Activated CD4-positive, alpha-beta T cell treated with anti-CD3 and anti-CD28 coated beads, Interleukin-10, Interleukin-2, amounts not matched to agents 100 ng/mL and 50 ng/mL, durations not matched to agents 16 hours and 8 hours (primary cell): ENCODE results near the gene CS.
A peak's percentile ranks its signal among the peaks of the same experiment; 100 is the strongest.
"Not testable (repeated sequence)": the region's sequence is repeated elsewhere in the genome, so short reads cannot be mapped to it uniquely, and the experiment has no call there.

ENCODE experiments used
- DNase-seq: peaks from one replicate; pipeline ENCODE4 v3.0.0-alpha.2; 2020

CS gene

DNA sequence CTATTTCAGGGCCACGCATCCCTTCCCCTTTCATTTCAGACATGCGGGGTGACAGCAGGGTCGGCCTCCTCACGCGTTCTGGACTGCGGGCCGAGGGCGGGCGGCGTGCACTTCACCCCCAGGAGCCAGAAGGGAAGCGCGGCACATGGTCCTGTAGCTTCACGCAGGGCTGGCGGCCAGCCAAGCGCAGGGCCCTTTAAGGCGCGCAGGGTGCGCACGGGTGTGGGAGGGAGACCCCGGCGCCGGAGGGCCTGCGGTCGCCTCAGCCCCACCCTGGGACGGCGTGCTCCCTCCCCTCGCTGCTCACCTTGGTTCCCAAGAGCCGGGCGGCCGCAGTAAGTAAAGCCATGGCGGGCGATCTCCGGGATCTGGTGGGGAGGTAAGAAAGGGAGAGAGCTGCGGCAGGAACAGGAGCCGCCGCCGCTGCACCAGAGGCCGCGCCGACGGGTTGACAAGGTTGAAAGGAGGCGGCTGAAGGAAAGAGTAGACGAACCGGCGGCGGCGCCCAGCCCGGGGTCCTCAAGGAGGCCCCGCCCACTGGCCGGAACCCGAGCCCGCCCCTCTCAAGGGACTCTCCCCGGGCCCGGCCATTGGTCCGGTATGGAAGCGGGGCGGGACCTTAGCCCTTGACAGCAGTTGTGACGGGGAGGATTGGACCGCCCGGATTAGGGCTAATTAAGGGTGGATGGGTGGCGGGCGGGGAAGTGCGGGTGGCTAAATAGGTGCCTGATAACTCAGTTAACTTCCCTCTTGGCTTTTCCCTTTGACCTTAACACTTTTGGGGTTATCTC, at the start of gene CS:
TSS of gene CS (minus strand) at position 478 of the 791 bp plus-strand sequence. CDS start at position 349, 129 bp downstream.
- peak; percentile 100 for DNase-seq

GRCh38 chr12:56348776-56349175, 48.6 kb upstream of the CS start:
- no peak for DNase-seq

GRCh38 chr12:56347255-56347654, 47.1 kb upstream of the CS start:
- DNase-seq: not testable (repeated sequence)

DNA sequence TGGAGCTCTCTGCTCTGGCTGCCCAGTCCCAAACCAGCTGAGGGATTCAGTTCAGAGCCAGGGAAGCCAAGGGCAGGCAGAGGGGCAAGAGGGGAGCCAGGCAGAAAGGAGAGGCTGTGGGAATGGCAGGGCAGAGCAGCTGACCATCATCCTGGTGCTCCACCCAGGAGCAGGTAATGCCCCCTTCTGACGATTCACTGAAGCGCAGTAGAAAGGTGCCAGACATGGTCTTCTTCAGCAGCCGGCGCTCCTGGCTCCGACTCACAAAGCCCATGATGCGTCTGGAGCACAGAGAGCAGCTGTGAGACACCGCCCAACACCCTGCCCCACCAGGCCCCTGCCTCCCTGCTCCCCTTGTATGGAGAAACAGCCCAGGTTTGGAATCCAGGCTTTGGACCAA, 46.5 kb upstream of the CS start:
- no peak for DNase-seq

GRCh38 chr12:56342290-56342689, 42.2 kb upstream of the CS start:
- not testable (repeated sequence) for DNase-seq

GRCh38 chr12:56341616-56342015, 41.5 kb upstream of the CS start:
- no peak for DNase-seq

DNA sequence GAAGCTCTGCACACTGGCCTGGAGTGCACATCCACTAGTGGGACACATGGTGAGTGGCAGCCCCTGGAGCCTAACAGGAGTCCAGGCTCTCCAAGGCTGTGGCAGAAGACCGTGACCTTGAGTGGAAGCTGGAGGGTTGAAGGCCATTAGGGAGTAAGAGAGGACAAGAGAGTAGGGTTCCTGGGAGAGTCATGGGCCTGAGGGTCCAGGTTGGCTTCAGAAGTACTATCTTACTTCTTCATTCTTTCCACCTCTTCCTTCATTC, 39.0 kb upstream of the CS start:
- DNase-seq: no peak

DNA sequence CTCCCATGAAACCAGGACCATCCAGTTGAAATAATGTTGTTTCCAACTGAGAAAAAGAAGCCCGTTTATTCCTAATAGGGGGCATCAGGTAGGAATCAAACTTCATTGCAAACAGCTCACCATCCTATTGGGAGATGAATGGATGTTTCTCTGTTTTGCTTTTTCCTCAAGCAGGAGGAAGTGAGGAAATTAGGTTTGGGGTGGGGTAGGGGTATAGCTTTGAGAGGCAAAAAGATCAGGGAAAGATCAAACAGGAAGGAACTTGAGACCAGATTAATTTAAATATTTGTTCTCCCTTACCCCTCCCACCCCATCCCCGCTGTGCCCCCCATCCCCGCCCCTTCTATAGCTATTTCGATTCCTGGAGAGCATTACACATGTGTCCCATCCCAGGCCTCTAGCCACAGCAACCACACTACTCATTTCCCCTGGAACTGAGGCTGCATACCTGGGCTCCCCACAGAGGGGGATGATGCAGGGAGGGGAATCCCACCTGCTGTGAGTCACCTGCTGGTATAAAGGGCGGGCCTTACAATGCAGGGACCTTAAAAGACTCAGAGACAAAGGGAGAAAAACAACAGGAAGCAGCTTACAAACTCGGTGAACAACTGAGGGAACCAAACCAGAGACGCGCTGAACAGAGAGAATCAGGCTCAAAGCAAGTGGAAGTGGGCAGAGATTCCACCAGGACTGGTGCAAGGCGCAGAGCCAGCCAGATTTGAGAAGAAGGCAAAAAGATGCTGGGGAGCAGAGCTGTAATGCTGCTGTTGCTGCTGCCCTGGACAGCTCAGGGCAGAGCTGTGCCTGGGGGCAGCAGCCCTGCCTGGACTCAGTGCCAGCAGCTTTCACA, 38.4 kb upstream of the CS start, which contains the start of gene IL23A:
TSS of gene IL23A (plus strand) at position 577 of the 850 bp plus-strand sequence. CDS start at position 738, 161 bp downstream.
- peak; percentile 89 for DNase-seq

- no peak for DNase-seq
Measured at GRCh38 chr12:56337753-56338251, 37.7 kb upstream of the CS start.

- DNase-seq: no peak
Measured at GRCh38 chr12:56336361-56337167, 36.4 kb upstream of the CS start.

DNA sequence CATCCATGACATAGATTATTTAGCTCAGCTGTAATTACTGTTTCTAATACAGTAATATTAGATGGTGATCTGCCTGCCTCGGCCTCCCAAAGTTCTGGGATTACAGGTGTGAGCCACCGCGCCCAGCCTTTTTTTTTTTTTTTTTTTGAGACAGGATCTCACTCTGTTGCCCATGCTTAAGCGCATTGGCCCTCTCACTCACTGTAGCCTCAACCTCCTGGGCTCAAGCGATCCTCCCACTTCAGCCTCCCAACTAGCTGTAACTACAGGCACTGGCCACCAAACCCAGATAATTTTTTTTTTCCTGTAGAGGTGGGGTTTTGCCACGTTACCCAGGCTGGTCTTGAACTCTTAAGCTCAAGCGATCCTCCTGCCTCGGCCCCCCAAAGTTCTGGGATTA, 35.4 kb upstream of the CS start:
- not testable (repeated sequence) for DNase-seq

- no peak for DNase-seq
Measured at GRCh38 chr12:56334490-56334793, 34.3 kb upstream of the CS start.

DNA sequence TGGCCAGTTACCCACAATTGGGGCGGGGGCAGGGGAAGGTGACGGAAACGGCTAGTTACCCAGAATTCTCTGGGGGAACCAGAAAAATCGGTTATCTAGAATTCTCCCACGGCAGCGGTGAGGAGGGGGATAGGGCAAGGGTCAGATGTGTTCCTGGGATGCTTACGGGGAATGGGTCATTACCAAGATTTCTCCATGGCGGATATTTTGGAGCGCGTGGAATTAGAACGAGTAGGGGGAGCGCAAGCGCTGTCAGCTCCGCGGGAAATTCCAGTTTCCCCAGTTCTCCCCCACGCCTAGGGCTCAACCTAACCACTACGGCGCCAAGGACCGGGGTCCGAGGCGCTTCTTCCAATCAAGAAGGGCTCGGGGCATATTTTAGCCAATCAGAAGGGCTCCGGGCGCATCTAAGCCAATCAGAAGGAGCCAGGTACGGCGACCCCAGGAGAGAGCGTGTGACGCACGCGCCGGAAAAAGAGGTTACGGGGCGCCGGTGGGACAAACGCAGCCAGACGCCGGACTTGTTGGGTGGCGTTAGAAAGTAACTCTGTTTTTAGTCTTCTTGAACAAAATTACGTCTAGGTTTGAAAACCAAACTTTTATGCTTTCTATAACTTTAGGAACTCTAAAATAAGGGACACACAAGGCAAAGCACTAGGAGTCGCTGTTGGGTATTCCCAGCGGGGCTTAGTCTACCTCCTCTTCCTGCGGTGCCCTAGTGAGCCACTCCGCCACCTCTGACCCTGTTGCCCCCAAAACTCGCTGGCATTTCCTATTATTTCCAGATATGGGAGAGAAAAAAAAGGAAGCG, 33.8 kb upstream of the CS start, which contains the start of gene PAN2:
TSS of gene PAN2 (minus strand) at position 322 of the 811 bp plus-strand sequence. CDS start 906 bp downstream, outside the sequence.
- peak; percentile 98 for DNase-seq

DNA sequence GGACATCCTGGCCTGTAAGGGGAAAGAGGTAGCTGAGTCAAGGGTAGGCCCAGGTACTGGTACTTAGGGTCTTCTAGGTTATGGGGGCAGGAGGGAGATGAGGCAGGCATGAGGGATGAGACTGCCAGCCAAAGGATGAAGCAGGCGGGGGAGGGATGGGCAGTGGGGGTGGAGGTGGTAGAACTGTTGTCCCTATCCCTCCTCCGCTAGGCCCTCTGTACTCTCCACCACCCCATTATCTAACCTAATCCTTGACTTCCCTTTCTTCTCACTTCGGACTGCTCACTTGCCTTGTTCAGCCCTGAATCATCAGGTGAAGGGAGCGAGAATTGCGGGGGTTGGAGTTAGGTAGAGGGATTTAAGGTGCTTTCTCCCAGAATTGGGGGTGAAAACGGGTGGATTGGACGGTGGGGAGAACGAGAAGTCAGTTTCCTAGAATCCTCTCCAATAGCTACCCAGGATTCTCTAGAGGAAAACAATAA, 33.1 kb upstream of the CS start:
- no peak for DNase-seq

DNA sequence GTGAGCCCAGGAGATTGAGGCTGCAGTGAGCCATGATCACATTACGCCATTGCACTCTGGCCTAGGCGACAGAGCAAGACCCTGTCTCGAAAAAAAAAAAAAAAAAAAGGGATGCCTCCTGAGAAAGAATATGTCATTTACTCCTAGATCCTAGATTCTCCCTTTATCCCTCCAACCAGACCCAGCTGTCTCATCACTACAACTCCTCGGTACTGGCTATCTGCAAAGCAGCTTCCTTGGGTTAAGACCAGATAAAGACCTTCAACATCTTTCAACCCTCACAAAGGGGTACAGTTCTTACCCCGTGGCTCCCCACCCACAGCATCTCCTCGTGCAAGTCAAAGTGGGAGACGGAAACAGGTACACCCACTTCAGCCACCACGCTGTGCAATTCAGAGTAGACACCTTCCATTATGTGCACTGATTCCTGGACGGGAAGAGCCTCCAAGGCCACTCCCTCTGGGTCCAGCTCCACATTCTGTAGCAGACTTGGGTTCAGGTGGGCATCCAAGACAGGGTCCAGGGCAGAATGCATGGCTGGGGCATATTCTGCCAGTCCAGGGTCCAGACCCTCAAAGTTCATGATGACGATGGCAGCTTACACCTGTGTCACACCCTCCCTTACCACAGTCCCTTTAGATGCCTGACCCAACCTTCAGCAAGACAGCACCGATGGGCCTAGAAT, 32.5 kb upstream of the CS start:
- DNase-seq: no peak

DNA sequence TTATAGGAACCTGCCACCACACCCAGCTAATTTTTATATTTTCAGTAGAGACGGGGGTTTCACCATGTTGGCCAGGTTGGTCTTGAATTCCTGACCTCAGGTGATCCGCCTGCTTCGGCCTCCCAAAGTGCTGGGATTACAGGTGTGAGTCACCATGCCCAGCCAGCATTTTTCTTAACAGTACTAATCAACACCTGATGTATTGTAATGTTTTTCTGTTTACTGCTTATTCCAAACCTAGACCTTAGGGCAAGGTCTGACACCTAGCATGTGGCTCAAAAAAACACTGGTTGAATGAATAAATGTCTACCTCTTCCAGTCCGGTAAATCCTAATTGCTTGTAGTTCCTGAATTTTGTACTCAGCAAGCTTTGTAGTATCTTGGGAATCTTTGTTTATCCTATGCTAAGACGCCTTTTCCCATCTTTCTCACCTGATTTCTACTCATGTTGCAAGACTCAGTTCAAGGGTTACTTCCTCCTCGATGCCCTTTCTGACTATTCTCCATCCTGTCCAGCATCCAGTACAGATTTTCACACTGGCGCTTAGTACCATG, 30.9 kb upstream of the CS start:
- DNase-seq: no peak

- DNase-seq: no peak
Measured at GRCh38 chr12:56326533-56326932, 26.4 kb upstream of the CS start.

GRCh38 chr12:56326126-56326525, 26.0 kb upstream of the CS start:
- no peak for DNase-seq

DNA sequence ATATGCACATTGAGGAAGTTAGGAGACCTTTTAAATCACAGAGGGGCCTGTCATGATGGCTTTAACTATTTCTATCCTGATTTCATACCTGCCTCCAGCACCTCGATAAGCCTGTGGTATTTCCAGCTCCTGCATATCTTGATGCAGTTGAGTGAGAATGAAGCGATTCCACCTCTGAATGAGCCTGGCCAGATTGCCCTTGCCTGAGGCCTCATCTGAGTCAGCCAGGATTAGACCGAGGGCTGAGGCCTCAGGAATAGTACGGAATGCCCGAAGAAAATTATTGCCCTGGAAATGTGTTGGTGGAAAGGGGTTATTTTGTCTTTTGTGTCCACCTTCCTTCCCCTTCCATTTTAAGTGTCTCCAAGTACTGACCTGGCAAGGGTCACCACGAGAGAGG, 24.1 kb upstream of the CS start:
- no peak for DNase-seq

DNA sequence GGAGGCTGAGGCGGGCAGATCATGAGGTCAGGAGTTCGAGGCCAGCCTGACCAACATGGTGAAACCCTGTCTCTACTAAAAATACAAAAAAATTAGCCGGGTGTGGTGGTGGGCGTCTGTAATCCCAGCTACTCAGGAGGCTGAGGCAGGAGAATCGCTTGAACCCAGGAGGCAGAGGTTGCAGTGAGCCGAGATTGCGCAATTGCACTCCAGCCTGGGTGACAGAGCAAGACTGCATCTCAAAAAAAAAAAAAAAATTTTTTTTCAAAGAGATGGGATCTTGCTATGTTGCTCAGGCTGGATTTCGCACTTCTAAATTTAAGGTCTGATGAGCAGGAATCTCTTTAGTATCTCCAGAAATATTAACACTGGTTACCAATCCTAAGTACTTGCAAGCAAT, 21.5 kb upstream of the CS start:
- DNase-seq: not testable (repeated sequence)

DNA sequence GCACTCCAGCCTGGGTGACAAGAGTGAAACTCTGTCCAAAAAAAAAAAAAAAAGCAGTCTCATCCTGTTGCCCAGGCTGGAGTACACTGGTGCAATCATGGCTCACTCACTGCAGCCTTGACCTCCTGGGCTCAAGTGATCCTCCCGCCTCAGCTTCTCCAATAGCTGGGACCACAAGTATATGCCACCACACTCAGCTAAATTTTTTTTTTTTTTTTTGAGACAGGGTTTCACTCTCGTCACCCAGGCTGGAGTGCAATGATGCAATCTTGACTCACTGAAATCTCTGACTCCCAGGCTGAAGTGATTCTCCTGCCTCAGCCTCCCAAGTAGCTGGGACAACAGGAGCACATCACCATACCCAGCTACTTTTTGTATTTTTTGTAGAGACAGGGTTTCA, 20.9 kb upstream of the CS start:
- peak; percentile 20 for DNase-seq
